NB4 (cell line): ENCODE measurements around the gene NXPE2.

ENCODE experiments used
- DNase-seq: peaks from one replicate; pipeline ENCODE4 v3.0.0; 2010; ENCODE audit warnings: low read depth
- H3K4me3 ChIP-seq: one replicate; pipeline ENCODE4 v1.5.1; 2011; ENCODE audit warnings: mild to moderate bottlenecking, low read depth, low read length, moderate library complexity
- MYC ChIP-seq: IDR thresholded peaks from 2 replicates; pipeline ENCODE4 v1.6.1; 2011; ENCODE audit warnings: low read depth, low read length
- POLR2A ChIP-seq: IDR thresholded peaks from 2 replicates; pipeline ENCODE4 v1.6.1; 2011; ENCODE audit warnings: mild to moderate bottlenecking; ENCODE audit not compliant: insufficient read length; ENCODE audit errors: extremely low read depth
- TF ChIP-seq, protein P1 (sequence below): IDR thresholded peaks from 2 replicates; pipeline ENCODE4 v1.6.1; 2011; ENCODE audit warnings: low read depth, low read length
- TF ChIP-seq, protein P2 (sequence below): IDR thresholded peaks from one replicate; pipeline ENCODE4 v1.5.1; 2012; ENCODE audit warnings: low read depth, low read length

Gene NXPE2

DNA sequence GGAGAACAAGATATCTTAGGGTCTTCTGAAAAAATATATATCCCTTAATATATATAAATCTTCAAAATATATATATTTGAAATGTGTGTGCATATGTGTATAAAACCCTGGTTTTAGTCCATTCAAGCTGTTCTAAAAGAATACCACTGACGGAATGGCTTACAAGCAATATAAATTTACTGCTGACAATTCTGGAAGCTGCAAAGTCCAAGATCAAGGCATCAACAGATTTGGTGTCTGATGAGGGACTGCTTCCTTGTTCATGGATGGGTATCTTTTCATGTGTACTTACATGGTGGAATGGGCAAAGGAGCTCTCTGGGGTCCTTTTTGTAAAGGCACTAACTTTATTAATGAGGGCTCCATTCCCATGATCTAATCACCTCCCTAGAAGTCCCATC lies 6.8 kb downstream of the NXPE2 start:
- DNase-seq, result no peak
- TF ChIP-seq, protein P1, sequence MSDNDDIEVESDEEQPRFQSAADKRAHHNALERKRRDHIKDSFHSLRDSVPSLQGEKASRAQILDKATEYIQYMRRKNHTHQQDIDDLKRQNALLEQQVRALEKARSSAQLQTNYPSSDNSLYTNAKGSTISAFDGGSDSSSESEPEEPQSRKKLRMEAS, result no peak
- TF ChIP-seq MYC (no peak), POLR2A (no peak)
- TF ChIP-seq, protein P2, sequence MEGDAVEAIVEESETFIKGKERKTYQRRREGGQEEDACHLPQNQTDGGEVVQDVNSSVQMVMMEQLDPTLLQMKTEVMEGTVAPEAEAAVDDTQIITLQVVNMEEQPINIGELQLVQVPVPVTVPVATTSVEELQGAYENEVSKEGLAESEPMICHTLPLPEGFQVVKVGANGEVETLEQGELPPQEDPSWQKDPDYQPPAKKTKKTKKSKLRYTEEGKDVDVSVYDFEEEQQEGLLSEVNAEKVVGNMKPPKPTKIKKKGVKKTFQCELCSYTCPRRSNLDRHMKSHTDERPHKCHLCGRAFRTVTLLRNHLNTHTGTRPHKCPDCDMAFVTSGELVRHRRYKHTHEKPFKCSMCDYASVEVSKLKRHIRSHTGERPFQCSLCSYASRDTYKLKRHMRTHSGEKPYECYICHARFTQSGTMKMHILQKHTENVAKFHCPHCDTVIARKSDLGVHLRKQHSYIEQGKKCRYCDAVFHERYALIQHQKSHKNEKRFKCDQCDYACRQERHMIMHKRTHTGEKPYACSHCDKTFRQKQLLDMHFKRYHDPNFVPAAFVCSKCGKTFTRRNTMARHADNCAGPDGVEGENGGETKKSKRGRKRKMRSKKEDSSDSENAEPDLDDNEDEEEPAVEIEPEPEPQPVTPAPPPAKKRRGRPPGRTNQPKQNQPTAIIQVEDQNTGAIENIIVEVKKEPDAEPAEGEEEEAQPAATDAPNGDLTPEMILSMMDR, result no peak
- no peak overlapping the region for H3K4me3 ChIP-seq

DNA sequence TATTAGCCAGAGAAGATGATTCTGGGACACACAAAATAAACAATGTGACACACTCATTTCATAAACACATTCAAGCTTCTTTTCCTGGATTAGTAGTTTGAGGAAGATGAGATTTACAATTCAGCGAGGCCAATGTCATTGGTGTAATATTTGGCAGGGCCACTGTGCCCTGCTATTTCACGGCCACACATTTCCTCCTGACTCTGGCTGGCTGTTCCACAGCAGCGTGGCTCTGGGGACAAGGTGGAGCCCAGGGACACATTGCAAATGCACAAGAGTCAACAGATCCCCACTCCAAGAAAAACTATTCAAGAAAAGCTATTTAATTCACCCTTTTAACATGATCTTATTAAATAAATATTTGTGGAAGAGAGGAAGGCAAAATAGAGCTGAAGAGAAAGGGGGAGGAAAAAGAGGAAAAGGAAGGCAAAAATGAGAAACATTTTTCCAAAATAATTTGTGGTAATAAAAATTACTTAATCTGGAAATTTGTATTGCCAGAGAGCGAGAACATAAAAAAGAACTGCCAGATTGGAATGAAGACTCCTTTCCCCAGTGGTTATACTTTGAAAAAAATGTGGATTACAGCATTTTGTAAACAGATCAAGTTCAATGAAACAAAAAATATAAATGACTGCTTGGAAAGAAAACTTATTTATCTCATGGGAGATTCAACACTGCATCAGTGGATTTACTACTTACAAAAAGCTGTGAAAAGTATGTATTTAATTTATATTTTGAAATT lies 27.1 kb downstream of the NXPE2 start:
- no peak for TF ChIP-seq MYC
- TF ChIP-seq, protein P2, result no peak
- H3K4me3 ChIP-seq, result no peak overlapping the region
- DNase-seq, result no peak

DNA sequence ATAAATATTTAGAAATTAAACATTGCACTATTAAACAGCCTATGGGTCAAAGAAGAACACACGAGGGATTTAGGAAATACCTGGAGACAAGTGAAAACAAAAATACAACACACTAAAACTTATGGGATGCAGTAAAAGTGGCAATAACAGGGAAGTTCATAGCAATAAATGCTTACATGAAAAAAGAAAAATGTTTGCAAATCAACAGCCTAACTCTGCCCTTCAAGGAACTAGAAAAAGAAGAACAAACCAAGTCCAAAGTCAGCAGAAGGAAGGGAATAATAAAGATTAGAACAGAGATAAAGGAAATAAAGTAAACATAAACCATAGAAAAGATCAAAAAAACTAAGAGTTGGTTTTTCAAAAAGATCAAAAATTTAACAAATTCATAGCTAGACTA lies 31.6 kb downstream of the NXPE2 start:
- no peak for DNase-seq
- no peak overlapping the region for H3K4me3 ChIP-seq
- TF ChIP-seq MYC, result no peak
- TF ChIP-seq, protein P2, result no peak
- TF ChIP-seq POLR2A, result no peak
- TF ChIP-seq, protein P1, result no peak

DNA sequence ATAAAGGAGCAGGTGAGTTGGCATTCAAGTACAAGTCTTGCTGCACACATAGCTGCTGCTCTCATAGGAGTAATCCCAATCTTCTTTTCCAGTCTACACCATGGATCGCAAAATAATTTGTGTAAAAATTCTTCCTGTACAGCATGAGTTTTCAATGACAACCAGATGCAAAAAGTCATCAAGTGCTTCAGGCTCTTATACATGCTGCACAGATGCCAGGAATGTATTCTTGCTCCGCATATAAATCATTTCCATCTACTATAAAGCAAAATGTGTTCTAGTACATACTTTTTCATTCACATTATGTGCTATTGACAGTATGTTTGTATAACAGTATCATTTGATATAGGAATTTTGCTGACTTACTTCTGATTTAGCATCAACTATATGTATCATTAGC lies 35.4 kb downstream of the NXPE2 start:
- DNase-seq, result no peak
- TF ChIP-seq, protein P1, result no peak
- TF ChIP-seq MYC (no peak), POLR2A (no peak)
- TF ChIP-seq, protein P2, result no peak
- H3K4me3 ChIP-seq, result no peak overlapping the region

DNA sequence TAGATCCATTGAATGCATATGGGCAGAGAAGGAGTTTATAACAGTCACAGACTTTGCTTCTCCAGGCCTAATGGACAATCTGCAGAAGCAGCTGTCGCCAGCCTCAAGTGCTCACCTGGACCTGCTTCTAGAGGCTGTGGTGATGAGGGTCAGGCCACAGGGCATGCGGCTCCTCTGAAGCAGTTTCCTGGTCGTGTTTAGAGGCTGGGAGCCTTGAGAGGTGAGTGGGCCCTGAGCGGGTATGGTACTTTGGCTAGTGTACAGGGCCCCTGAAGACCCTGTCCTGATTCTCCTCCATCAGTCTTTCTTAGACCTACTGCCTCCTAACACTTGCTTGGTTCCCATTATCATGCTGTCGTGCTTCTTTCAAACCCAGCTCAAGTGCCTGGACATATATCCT lies 41.2 kb downstream of the NXPE2 start:
- TF ChIP-seq MYC (no peak), POLR2A (no peak)
- TF ChIP-seq, protein P2, result no peak
- TF ChIP-seq, protein P1, result no peak
- no peak overlapping the region for H3K4me3 ChIP-seq
- DNase-seq, result no peak
